ENCODE data around the gene TAB2.

Gene TAB2

GRCh38 chr6:149320796-149321195 is 3.3 kb downstream of the TAB2 start:
- Mint-ChIP-seq H3K4me1 (peaks cover 47% of the 10 kb centered on the region), H3K4me3 (peak overlapping the region; percentile 50), H3K9me3 (no peaks in the 10 kb centered on the region), H3K27ac (peak overlapping the region; percentile 94), H3K36me3 (no peaks in the 10 kb centered on the region), H3K27me3 (no peaks in the 10 kb centered on the region)
- ATAC-seq = no peak

- H3K36me3 Mint-ChIP-seq = peaks cover 3% of the 10 kb centered on the region
- H3K9me3 Mint-ChIP-seq = no peaks in the 10 kb centered on the region
- no peak overlapping the region for H3K27ac Mint-ChIP-seq
- ATAC-seq = no peak
- H3K4me3 Mint-ChIP-seq = no peak overlapping the region
- H3K27me3 Mint-ChIP-seq = no peaks in the 10 kb centered on the region
- peaks cover 57% of the 10 kb centered on the region for H3K4me1 Mint-ChIP-seq
Measured at GRCh38 chr6:149323353-149323752, 5.8 kb downstream of the TAB2 start.

GRCh38 chr6:149323925-149324324 is 6.4 kb downstream of the TAB2 start:
- Mint-ChIP-seq H3K27ac (no peak overlapping the region), H3K9me3 (no peaks in the 10 kb centered on the region), H3K4me1 (peaks cover 63% of the 10 kb centered on the region), H3K4me3 (peak overlapping the region; percentile 6), H3K27me3 (no peaks in the 10 kb centered on the region), H3K36me3 (peaks cover 8% of the 10 kb centered on the region)
- ATAC-seq = no peak

GRCh38 chr6:149324428-149324827 is 6.9 kb downstream of the TAB2 start:
- Mint-ChIP-seq H3K4me3 (no peak overlapping the region), H3K9me3 (no peaks in the 10 kb centered on the region), H3K4me1 (peaks cover 66% of the 10 kb centered on the region), H3K27me3 (no peaks in the 10 kb centered on the region), H3K27ac (no peak overlapping the region), H3K36me3 (peaks cover 13% of the 10 kb centered on the region)
- ATAC-seq = no peak

GRCh38 chr6:149325648-149326236 is 8.2 kb downstream of the TAB2 start:
- Mint-ChIP-seq H3K36me3 (peaks cover 14% of the 10 kb centered on the region), H3K9me3 (no peaks in the 10 kb centered on the region), H3K4me3 (no peak overlapping the region), H3K4me1 (peaks cover 69% of the 10 kb centered on the region), H3K27me3 (no peaks in the 10 kb centered on the region), H3K27ac (no peak overlapping the region)
- no peak for ATAC-seq

- Mint-ChIP-seq H3K4me3 (no peak overlapping the region), H3K27me3 (no peaks in the 10 kb centered on the region), H3K27ac (no peak overlapping the region), H3K9me3 (no peaks in the 10 kb centered on the region), H3K4me1 (peaks cover 76% of the 10 kb centered on the region), H3K36me3 (peaks cover 14% of the 10 kb centered on the region)
- ATAC-seq = no peak
Measured at GRCh38 chr6:149327638-149328037, 10.1 kb downstream of the TAB2 start.

GRCh38 chr6:149328083-149328482 is 10.6 kb downstream of the TAB2 start:
- H3K36me3 Mint-ChIP-seq = peaks cover 14% of the 10 kb centered on the region
- H3K27ac Mint-ChIP-seq = no peak overlapping the region
- H3K4me1 Mint-ChIP-seq = peaks cover 76% of the 10 kb centered on the region
- no peaks in the 10 kb centered on the region for H3K9me3 Mint-ChIP-seq
- no peak overlapping the region for H3K4me3 Mint-ChIP-seq
- H3K27me3 Mint-ChIP-seq = no peaks in the 10 kb centered on the region
- ATAC-seq = no peak

- Mint-ChIP-seq H3K27ac (no peak overlapping the region), H3K36me3 (peaks cover 14% of the 10 kb centered on the region), H3K4me1 (peaks cover 77% of the 10 kb centered on the region), H3K4me3 (no peak overlapping the region), H3K27me3 (no peaks in the 10 kb centered on the region), H3K9me3 (no peaks in the 10 kb centered on the region)
- no peak for ATAC-seq
Measured at GRCh38 chr6:149329529-149329928, 12.0 kb downstream of the TAB2 start.

GRCh38 chr6:149330133-149330532 is 12.6 kb downstream of the TAB2 start:
- peaks cover 76% of the 10 kb centered on the region for H3K4me1 Mint-ChIP-seq
- peaks cover 14% of the 10 kb centered on the region for H3K36me3 Mint-ChIP-seq
- no peaks in the 10 kb centered on the region for H3K9me3 Mint-ChIP-seq
- no peak for ATAC-seq
- no peak overlapping the region for H3K27ac Mint-ChIP-seq
- peak overlapping the region; percentile 6 for H3K4me3 Mint-ChIP-seq
- no peaks in the 10 kb centered on the region for H3K27me3 Mint-ChIP-seq

DNA sequence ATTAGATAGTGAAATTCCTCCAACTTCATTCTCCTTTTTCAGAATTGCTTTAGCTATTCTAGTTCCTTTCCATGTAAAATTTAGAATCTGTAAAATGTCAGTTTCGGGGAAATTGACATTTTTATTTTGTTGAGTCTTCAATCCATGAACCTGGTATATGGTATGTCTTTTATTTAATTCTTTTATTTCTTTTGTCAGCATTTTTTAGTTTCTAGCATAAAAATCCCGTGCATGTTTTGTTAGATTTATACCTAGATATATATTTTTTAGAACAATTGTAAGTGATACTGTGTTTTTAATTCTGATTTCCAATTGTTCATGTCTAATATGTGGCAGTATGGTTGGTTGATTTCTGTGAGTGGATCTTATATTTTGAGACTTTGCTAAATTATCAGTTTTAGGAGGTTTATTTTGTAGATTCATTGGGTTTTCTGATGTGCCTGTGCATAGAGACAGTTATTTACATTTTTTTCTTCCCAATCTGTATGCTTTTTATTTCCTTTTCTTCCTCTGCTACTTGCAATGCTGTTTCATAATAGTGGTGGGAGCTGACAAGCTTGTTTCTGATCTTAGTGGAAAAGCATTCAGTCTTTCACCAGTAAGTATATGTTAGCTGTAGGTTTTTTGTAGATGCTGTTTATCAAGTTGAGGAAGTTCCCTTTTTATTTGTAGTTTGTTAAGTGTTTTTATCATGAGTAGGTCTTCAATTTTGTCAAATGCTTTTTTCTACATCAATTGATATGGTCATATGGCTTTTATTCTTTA is 13.7 kb downstream of the TAB2 start:
- no peaks in the 10 kb centered on the region for H3K27me3 Mint-ChIP-seq
- no peak overlapping the region for H3K4me3 Mint-ChIP-seq
- no peak for ATAC-seq
- H3K36me3 Mint-ChIP-seq = peaks cover 16% of the 10 kb centered on the region
- peaks cover 83% of the 10 kb centered on the region for H3K4me1 Mint-ChIP-seq
- H3K9me3 Mint-ChIP-seq = no peaks in the 10 kb centered on the region
- H3K27ac Mint-ChIP-seq = peak overlapping the region; percentile 18

- no peaks in the 10 kb centered on the region for H3K27me3 Mint-ChIP-seq
- peaks cover 89% of the 10 kb centered on the region for H3K4me1 Mint-ChIP-seq
- H3K27ac Mint-ChIP-seq = peak overlapping the region; percentile 18
- peaks cover 19% of the 10 kb centered on the region for H3K36me3 Mint-ChIP-seq
- no peak overlapping the region for H3K4me3 Mint-ChIP-seq
- H3K9me3 Mint-ChIP-seq = no peaks in the 10 kb centered on the region
- no peak for ATAC-seq
Measured at GRCh38 chr6:149331871-149332270, 14.4 kb downstream of the TAB2 start.

DNA sequence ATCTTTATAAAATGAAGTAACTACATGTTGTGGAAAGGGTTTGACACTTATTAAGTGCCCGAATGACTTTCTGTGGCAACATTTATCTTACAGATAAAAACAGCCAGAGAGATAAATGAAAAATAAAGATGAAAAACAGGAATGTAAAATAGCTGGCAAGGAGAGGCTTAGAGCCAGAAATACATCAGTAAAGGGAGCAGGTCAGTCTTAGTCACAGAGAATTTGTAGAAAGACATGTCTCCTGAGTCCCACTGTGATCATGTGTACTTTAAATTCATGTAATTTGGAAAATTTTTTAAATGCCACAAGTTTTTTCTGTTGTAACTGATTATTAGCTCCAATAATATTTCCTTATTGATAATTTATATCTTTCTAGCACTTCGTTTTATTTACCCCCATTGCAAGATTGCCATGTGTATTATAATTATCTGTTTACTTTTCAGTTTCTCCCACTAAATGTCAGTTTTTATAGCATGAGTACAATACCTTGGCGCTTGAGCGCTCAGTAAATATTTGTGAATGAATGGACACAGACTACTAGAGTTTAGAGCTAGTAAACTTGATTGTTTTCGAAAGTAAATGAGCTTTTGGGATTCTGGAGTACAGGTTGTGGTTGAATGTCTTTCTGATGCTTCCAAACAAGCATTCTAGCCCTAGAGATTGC is 15.2 kb downstream of the TAB2 start:
- ATAC-seq = no peak
- H3K9me3 Mint-ChIP-seq = no peaks in the 10 kb centered on the region
- H3K4me1 Mint-ChIP-seq = peaks cover 91% of the 10 kb centered on the region
- no peak overlapping the region for H3K4me3 Mint-ChIP-seq
- H3K27ac Mint-ChIP-seq = no peak overlapping the region
- H3K36me3 Mint-ChIP-seq = peaks cover 23% of the 10 kb centered on the region
- H3K27me3 Mint-ChIP-seq = no peaks in the 10 kb centered on the region

DNA sequence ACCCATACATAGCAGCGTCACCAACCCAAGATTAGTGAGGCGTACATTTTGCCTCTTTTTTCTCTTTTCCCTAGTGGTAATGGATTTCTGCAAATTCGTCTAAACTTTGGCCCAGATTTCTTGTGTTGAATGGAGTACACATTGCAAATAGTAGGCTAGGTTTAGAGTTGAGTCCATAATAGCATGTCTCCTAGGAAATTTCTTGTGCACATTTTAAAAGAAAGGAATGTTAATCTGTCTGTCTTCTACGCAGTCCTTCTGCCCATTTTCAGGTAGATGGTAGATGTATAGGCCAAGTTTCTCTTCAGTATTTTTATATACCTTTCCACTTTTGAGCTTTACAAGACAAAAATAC is 15.7 kb downstream of the TAB2 start:
- no peak overlapping the region for H3K4me3 Mint-ChIP-seq
- H3K4me1 Mint-ChIP-seq = peaks cover 91% of the 10 kb centered on the region

GRCh38 chr6:149334201-149334600 is 16.7 kb downstream of the TAB2 start:
- no peak for ATAC-seq
- Mint-ChIP-seq H3K9me3 (no peaks in the 10 kb centered on the region), H3K4me3 (no peak overlapping the region), H3K4me1 (peaks cover 90% of the 10 kb centered on the region), H3K27ac (peak overlapping the region; percentile 59), H3K36me3 (peaks cover 25% of the 10 kb centered on the region), H3K27me3 (no peaks in the 10 kb centered on the region)

More for the DNA sequence above, 15.7 kb downstream of the TAB2 start:
- ATAC-seq = no peak
- H3K27me3 Mint-ChIP-seq = no peaks in the 10 kb centered on the region
- H3K27ac Mint-ChIP-seq = no peak overlapping the region
- H3K9me3 Mint-ChIP-seq = no peaks in the 10 kb centered on the region
- peaks cover 26% of the 10 kb centered on the region for H3K36me3 Mint-ChIP-seq

- H3K27ac Mint-ChIP-seq = peak overlapping the region; percentile 59
- no peak for ATAC-seq
- H3K4me3 Mint-ChIP-seq = peak overlapping the region; percentile 22
Measured at GRCh38 chr6:149334682-149335160, 17.2 kb downstream of the TAB2 start.

More at GRCh38 chr6:149334682-149335160, 17.2 kb downstream of the TAB2 start:
- no peaks in the 10 kb centered on the region for H3K27me3 Mint-ChIP-seq
- no peaks in the 10 kb centered on the region for H3K9me3 Mint-ChIP-seq
- H3K4me1 Mint-ChIP-seq = peaks cover 85% of the 10 kb centered on the region
- H3K36me3 Mint-ChIP-seq = peaks cover 22% of the 10 kb centered on the region
